Measurements from ENCODE around the gene INHBB.

DNA sequence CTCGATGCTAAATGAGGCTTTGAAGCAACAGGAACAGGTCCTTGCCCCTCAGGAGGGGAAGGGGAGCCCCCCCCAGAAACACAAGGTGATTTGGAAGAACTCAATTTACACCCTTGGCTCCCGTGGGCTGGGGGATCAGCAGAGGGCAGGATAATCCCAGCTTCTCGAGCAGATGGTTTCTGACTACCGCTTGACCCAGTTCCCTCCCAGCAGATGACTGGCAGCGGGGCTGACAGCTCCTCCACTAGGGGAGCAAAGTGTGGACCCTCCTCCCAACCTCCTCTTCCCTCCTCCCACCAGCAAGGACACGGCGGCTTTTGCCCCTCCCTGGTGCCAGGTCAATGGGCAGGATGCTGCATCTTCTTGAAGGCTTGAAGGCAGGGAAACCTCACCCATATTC is 3.5 kb upstream of the INHBB start:
- TF ChIP-seq POLR2A (IDR thresholded peaks at IDR 0.05; ENCODE audit: borderline replicate concordance, extremely low read depth, insufficient read depth, insufficient read length) (no peak), SP1 (IDR thresholded peaks at IDR 0.05; ENCODE audit: low read depth) (no peak), ZNF274 (IDR thresholded peaks at IDR 0.05; ENCODE audit: low read depth, low read length) (no peak)
- TF ChIP-seq, protein P1, sequence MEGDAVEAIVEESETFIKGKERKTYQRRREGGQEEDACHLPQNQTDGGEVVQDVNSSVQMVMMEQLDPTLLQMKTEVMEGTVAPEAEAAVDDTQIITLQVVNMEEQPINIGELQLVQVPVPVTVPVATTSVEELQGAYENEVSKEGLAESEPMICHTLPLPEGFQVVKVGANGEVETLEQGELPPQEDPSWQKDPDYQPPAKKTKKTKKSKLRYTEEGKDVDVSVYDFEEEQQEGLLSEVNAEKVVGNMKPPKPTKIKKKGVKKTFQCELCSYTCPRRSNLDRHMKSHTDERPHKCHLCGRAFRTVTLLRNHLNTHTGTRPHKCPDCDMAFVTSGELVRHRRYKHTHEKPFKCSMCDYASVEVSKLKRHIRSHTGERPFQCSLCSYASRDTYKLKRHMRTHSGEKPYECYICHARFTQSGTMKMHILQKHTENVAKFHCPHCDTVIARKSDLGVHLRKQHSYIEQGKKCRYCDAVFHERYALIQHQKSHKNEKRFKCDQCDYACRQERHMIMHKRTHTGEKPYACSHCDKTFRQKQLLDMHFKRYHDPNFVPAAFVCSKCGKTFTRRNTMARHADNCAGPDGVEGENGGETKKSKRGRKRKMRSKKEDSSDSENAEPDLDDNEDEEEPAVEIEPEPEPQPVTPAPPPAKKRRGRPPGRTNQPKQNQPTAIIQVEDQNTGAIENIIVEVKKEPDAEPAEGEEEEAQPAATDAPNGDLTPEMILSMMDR (IDR thresholded peaks at IDR 0.05 in 2 of 3, conservative IDR thresholded peaks at IDR 0.05 in 1 of 3; ENCODE audit: borderline replicate concordance in 1 of 3, insufficient read depth in 1 of 3, low read depth in 2 of 3, low read length in 2 of 3) = no peak

Data from HCT116 (cell line).